ENCODE results near the gene OXCT2.
A peak's percentile ranks its signal among the peaks of the same experiment; 100 is the strongest.

Gene OXCT2

GRCh38 chr1:39751595-39751994 lies 19.6 kb downstream of the OXCT2 start:
- H3K4me3 ChIP-seq (ENCODE audit: low read depth, low read length) = no peak overlapping the region
- DNase-seq = no peak
- no peaks in the 10 kb centered on the region for H3K27me3 ChIP-seq (ENCODE audit: insufficient read depth, low read depth, severe bottlenecking)
- no peaks in the 10 kb centered on the region for H3K9me3 ChIP-seq (ENCODE audit: severe bottlenecking)
- no peak overlapping the region for H3K27ac ChIP-seq
- peaks cover 87% of the 10 kb centered on the region for H3K36me3 ChIP-seq
- no peak for TF ChIP-seq CTCF (IDR thresholded peaks at IDR 0.05; ENCODE audit: low read depth, low read length)

- H3K9me3 ChIP-seq (ENCODE audit: severe bottlenecking) = no peaks in the 10 kb centered on the region
- no peak for DNase-seq
- TF ChIP-seq CTCF (IDR thresholded peaks at IDR 0.05; ENCODE audit: low read depth, low read length) = no peak
- peaks cover 73% of the 10 kb centered on the region for H3K36me3 ChIP-seq
- no peak overlapping the region for H3K27ac ChIP-seq
- no peaks in the 10 kb centered on the region for H3K27me3 ChIP-seq (ENCODE audit: insufficient read depth, low read depth, severe bottlenecking)
- no peak overlapping the region for H3K4me3 ChIP-seq (ENCODE audit: low read depth, low read length)
Observed at GRCh38 chr1:39745016-39745670, 26.0 kb downstream of the OXCT2 start.

- DNase-seq = peak; percentile 94
- no peaks in the 10 kb centered on the region for H3K27me3 ChIP-seq (ENCODE audit: insufficient read depth, low read depth, severe bottlenecking)
- peaks cover 7% of the 10 kb centered on the region for H3K9me3 ChIP-seq (ENCODE audit: severe bottlenecking)
- peaks cover 24% of the 10 kb centered on the region for H3K36me3 ChIP-seq
- TF ChIP-seq CTCF (IDR thresholded peaks at IDR 0.05; ENCODE audit: low read depth, low read length) = no peak
- H3K4me3 ChIP-seq (ENCODE audit: low read depth, low read length) = peak within 1 kb of the TSS; percentile 95
- peak within 1 kb of the TSS; percentile 79 for H3K27ac ChIP-seq
Observed at GRCh38 chr1:39738622-39739366, 32.4 kb downstream of the OXCT2 start, which contains the start of gene PPIE. PPIE (plus strand) TSS chr1:39738882; CDS start chr1:39738901, 19 bp downstream.

- no peaks in the 10 kb centered on the region for H3K27me3 ChIP-seq (ENCODE audit: insufficient read depth, low read depth, severe bottlenecking)
Observed at GRCh38 chr1:39737546-39738169, 33.5 kb downstream of the OXCT2 start.

GRCh38 chr1:39735731-39736130 lies 35.4 kb downstream of the OXCT2 start:
- Histone ChIP-seq H3K27ac (no peak overlapping the region), H3K4me3 (ENCODE audit: low read depth, low read length) (no peak overlapping the region), H3K9me3 (ENCODE audit: severe bottlenecking) (peaks cover 7% of the 10 kb centered on the region), H3K27me3 (ENCODE audit: insufficient read depth, low read depth, severe bottlenecking) (no peaks in the 10 kb centered on the region), H3K36me3 (peaks cover 3% of the 10 kb centered on the region)
- no peak for TF ChIP-seq CTCF (IDR thresholded peaks at IDR 0.05; ENCODE audit: low read depth, low read length)
- no peak for DNase-seq

More at GRCh38 chr1:39737546-39738169, 33.5 kb downstream of the OXCT2 start:
- Histone ChIP-seq H3K9me3 (ENCODE audit: severe bottlenecking) (peaks cover 7% of the 10 kb centered on the region), H3K4me3 (ENCODE audit: low read depth, low read length) (no peak overlapping the region), H3K27ac (no peak overlapping the region), H3K36me3 (peaks cover 15% of the 10 kb centered on the region)
- no peak for DNase-seq
- no peak for TF ChIP-seq CTCF (IDR thresholded peaks at IDR 0.05; ENCODE audit: low read depth, low read length)
